ENCODE data around the gene OGDH. TPM values are rescaled to one million over a fixed set of nuclear protein-coding genes. Genes with fewer than 3 reads are reported as not detected.

OGDH gene
- total and polyA plus RNA-seq, 2 of the 13 experiments (the other 11 are each of a cell fraction or from before 2014, with no cell fraction given): 17.4 to 25.4 TPM

GRCh38 chr7:44573464-44574286 is 32.8 kb upstream of the OGDH start, which contains the start of gene DDX56 (continued):
- TF ChIP-seq ARID5B (CRISPR knock-in tag; IDR thresholded peaks at IDR 0.05) (peak; percentile 55), ZNF350 (CRISPR knock-in tag; IDR thresholded peaks at IDR 0.05; ENCODE audit: borderline replicate concordance, low read depth) (peak; percentile 92), RERE (CRISPR knock-in tag; IDR thresholded peaks at IDR 0.05; ENCODE audit: low read depth) (peak; percentile 51; the same call in 1 of the 2 replicates), MAFK (conservative IDR thresholded peaks at IDR 0.05 in 1 of 2, IDR thresholded peaks at IDR 0.05 in 1 of 2; ENCODE audit: low read length in 2 of 2) (0 out of 4 replicates have a peak, but pooled peaks of 1 of the 2 experiments have one; percentile 0), SOX13 (IDR thresholded peaks at IDR 0.05) (no peak), SOX13 (CRISPR knock-in tag; conservative IDR thresholded peaks at IDR 0.05 in 1 of 2, IDR thresholded peaks at IDR 0.05 in 1 of 2) (no peak; a peak in 1 of 4 replicates), ZNF142 (CRISPR knock-in tag; IDR thresholded peaks at IDR 0.05) (peak; percentile 88), ARNT2 (CRISPR knock-in tag; IDR thresholded peaks at IDR 0.05; ENCODE audit: low read depth) (peak; percentile 86), ZBTB21 (CRISPR knock-in tag; IDR thresholded peaks at IDR 0.05) (peak; percentile 43), CREB3 (CRISPR knock-in tag; IDR thresholded peaks at IDR 0.05) (peak; percentile 93; the same call in 1 of the 2 replicates), PLRG1 (conservative IDR thresholded peaks at IDR 0.05) (no peak)
